C4-2B (cell line): Measurements from ENCODE around the gene SEC14L6.

Experiments used
- H3K27ac ChIP-seq: fragments of 450-650 bp; 2 replicates; pipeline ENCODE4 v1.5.1; 2017
- ZFX ChIP-seq: fragments of 450-650 bp; IDR thresholded peaks from 2 replicates; pipeline ENCODE4 v1.6.1; 2017
- TF ChIP-seq, protein P1 (sequence below): fragments of 450-650 bp; conservative IDR thresholded peaks from 2 replicates; pipeline ENCODE4 v1.5.1; 2017; ENCODE audit warnings: mild to moderate bottlenecking

SEC14L6 gene

DNA sequence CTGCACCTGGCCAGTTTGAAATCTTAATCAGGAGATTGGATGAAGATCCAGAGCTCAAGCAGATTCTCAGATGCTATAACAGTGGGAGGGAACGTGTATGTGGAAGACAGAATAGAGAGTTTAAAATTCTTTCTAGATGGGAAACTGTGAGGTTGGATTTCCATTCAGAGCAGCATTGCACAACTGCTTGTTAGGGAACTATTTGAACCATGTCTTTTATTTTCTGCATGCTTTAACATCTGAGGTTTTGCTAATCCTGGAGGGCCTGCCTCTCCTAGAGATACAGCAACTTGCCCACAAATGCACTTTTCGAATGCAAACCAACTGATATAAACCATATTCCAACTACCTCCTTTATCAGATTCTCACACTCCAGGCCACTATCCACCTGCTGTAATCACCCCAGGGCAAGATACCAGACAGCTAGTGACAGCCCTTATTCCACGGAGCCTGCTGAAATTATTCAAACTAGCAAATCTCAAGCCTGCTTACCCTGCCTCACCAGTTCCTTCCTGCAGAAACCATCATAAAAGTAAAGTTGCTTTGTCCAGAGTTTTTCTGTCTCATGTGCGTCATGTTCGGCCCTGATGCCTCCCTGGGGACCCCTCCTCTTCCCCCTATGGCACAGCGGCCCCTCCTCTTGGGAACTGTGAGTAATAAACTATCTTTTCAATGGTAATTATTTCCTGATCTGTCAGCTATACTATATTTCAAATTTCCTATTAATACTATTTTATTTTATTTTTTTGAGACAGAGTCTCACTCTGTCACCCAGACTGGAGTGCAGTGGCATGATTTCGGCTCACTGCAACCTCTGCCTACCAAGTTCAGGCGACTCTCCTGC, 22.7 kb downstream of the SEC14L6 start:
- H3K27ac ChIP-seq = no peak overlapping the region
- TF ChIP-seq, protein P1, sequence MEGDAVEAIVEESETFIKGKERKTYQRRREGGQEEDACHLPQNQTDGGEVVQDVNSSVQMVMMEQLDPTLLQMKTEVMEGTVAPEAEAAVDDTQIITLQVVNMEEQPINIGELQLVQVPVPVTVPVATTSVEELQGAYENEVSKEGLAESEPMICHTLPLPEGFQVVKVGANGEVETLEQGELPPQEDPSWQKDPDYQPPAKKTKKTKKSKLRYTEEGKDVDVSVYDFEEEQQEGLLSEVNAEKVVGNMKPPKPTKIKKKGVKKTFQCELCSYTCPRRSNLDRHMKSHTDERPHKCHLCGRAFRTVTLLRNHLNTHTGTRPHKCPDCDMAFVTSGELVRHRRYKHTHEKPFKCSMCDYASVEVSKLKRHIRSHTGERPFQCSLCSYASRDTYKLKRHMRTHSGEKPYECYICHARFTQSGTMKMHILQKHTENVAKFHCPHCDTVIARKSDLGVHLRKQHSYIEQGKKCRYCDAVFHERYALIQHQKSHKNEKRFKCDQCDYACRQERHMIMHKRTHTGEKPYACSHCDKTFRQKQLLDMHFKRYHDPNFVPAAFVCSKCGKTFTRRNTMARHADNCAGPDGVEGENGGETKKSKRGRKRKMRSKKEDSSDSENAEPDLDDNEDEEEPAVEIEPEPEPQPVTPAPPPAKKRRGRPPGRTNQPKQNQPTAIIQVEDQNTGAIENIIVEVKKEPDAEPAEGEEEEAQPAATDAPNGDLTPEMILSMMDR = no peak
- no peak for TF ChIP-seq ZFX

DNA sequence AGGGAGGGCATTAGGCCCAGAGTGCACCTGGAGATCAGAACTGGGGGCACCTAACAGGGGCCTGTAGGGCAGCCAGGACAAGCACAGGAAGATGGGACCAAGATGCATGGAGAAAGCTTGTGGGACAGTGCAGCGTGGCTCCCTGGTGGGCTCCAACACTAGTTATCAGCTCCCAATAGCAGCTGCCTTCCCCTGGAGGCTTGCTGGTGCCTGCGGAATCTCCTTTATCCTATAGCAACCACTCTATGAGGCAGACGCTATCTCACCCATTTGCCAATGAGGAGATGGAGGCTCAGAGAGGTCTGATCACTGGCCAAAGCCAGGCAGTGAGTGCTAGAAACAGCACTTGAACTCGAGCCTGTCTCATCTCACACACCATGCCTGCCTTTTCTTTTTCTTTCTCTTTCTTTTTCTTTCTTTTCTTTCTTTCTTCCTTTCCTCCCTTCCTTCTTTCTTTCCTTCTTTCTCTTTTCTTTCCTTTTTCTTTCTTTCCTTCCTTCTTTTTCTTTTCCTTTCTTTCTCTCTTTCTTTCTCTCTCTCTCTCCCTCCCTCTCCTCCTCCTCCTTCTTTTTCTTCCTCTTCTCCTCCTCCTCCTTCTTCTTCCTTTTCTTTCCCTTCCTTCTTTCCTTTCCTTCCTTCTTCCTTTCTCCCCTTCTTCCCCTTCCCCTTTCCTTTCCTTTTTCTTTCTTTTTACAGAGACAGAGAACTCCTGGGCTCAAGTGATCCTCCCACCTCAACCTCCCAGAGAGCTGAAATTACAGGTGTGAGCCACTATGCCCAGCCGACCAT, 25.0 kb downstream of the SEC14L6 start:
- no peak for TF ChIP-seq ZFX
- TF ChIP-seq, protein P1 = no peak
- no peak overlapping the region for H3K27ac ChIP-seq

DNA sequence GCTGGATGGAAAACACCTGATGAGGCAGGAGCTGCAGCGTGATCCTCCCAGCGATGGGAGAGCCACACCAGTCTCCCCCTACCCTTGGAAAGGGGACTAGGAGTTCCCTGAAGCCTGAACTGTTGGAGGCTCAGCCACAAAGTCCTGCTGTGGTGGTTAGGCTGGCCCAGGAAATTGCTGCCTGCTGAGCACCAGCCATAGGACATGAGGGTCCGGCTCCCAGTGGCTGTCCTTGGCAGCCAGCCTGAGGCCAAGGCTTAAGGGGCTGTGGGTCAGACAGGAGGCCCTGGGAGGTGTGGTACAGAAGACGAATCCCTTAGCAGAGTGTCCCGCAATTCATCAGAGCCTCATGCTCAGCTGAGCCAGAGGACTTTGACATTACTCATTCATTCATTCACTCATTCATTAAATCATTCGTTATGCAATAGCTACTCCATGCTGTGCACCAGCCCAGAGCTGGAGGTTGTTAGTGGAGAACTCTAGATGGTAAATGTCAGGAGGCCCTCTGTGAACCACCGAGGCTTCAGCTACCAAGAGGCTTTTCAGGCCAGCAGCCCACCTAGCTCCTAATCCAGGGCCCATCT, 26.6 kb downstream of the SEC14L6 start:
- no peak overlapping the region for H3K27ac ChIP-seq
- TF ChIP-seq, protein P1 = no peak
- no peak for TF ChIP-seq ZFX

DNA sequence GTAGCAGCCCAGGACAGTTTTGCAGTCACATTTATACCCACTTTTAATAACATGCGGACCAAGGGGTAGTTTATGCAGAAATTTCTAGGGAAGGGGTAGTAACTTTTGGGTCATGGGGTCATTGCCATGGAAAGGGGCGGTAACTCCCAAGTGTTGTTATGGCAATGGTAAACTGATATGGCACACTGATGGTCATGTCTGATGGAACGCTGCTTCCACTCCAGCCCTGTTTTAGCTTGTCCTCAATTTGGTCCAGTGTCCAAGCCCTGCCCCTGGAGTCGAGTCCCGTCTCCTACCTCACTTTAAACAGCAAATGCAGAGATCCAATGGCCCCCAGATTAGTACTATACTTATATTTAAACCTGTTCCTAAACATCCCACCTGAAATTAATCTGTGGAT, 29.8 kb downstream of the SEC14L6 start:
- TF ChIP-seq ZFX = no peak
- TF ChIP-seq, protein P1 = no peak
- no peak overlapping the region for H3K27ac ChIP-seq

DNA sequence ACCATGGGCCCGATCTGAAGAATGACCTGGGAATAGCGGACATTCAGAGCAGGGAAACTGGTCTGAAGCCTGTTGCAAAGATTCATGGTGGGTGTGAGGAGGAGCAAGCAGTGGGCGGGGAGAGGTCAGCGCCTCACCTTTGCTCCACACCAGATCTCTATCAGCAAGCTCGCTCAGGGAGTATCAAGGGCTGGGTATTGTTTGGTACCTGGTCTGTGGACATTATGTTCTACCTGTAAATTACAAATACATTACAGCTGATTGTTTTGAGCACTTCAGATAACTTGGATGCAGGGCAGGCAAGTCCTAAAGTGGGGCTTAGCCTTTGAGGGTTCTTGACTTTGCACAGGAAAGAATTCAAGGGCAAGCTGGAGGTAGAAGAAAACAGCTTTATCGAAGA, 30.3 kb downstream of the SEC14L6 start:
- no peak overlapping the region for H3K27ac ChIP-seq
- no peak for TF ChIP-seq ZFX
- TF ChIP-seq, protein P1 = no peak

DNA sequence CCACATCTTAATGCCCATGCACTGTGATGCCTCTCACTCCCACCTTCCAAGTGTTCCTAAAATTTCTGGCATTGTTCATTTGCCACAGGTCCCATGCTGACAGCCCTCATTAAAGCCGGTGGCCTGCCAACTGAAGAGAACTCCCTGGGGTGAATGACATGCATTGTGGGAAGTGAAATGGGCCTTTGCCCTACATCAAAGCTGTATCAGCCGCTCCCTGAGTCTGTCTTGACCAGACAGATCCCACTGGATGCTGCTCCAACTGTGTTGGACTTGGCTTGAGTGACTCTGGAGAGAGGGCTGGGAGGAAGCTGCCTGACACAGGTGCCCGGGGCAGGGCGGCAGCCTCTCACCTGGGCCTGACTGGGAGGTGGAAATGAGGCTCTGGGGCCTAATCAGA, 32.3 kb downstream of the SEC14L6 start:
- H3K27ac ChIP-seq = no peak overlapping the region
- TF ChIP-seq, protein P1 = no peak

DNA sequence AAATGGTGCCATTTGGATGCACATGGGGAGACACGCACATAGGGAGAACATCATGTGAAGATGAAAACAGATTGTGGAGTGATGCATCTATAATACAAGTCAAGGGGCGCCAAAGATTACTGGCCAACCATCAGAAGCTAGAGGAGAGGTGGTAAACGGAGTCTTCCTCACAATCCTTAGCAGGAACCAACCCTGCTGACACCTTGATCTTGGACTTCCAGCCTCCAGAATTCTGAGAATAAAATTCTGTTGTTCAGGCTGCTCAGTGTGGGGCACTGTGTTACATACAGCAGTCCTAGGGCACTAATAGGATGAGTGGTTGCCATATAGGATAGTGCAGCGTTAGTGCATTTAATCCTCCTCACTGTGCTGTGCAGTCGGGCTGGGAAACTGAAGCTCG, 33.1 kb downstream of the SEC14L6 start:
- H3K27ac ChIP-seq = no peak overlapping the region
- TF ChIP-seq ZFX = no peak
- TF ChIP-seq, protein P1 = no peak
